Fibroblast of skin of scalp (primary cell): ENCODE data around the gene POLR3E. TPM values are rescaled to one million over a fixed set of nuclear protein-coding genes. Genes with fewer than 3 reads are reported as not detected.

Experiments
- DNase-seq: peaks from one replicate; pipeline ENCODE4 v3.0.0-alpha.2; 2013
- polyA plus RNA-seq, 2 experiments: library from polyadenylated mRNA; unstranded; fragments of 120-200 nt; gene quantifications; one replicate each; pipeline ENCODE4 v1.2.1, GENCODE V29; 2013; ENCODE audit not compliant: insufficient read length in 2 of 2

POLR3E gene, protein sequence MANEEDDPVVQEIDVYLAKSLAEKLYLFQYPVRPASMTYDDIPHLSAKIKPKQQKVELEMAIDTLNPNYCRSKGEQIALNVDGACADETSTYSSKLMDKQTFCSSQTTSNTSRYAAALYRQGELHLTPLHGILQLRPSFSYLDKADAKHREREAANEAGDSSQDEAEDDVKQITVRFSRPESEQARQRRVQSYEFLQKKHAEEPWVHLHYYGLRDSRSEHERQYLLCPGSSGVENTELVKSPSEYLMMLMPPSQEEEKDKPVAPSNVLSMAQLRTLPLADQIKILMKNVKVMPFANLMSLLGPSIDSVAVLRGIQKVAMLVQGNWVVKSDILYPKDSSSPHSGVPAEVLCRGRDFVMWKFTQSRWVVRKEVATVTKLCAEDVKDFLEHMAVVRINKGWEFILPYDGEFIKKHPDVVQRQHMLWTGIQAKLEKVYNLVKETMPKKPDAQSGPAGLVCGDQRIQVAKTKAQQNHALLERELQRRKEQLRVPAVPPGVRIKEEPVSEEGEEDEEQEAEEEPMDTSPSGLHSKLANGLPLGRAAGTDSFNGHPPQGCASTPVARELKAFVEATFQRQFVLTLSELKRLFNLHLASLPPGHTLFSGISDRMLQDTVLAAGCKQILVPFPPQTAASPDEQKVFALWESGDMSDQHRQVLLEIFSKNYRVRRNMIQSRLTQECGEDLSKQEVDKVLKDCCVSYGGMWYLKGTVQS
- polyA plus RNA-seq (2013, experiment 1 of 2; ENCODE audit: insufficient read length): 23.5 TPM
- 25.4 TPM for polyA plus RNA-seq (2013, experiment 2 of 2; ENCODE audit: insufficient read length)

DNA sequence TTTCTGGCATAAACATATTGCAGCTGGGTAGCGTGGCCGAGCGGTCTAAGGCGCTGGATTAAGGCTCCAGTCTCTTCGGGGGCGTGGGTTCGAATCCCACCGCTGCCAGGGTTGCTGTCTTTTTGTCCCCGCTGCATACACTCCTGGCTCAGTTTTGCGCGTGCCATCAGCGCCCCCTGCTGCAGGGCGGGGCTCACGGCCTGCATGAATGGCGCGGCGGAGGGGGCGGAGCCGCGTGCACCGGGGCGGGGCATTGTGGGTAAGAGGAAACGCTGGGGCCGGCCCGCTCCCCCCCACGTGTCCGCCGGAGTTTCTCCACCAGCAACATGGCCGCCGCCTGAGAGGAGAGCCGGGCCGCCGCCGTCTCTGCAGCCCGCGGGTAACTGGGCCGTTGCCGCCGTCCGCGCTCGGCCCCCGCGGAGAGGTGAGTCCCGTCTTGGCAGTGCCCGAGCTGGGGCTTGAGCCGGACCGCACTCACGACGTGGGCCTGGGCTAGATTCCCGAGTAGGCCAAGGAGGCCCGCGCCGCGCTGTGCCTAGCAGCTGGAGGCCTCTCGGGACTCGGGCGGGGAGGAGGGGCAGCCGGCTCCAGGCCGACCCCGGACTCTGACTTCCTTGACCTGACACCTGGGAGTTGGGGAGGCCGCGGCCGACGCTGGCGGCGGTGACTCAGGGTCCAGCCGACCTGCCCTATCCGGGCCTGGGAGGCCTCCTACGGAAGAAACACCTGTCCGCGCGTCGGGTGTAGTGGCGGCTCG, at the start of gene POLR3E:
TSS of gene POLR3E (plus strand) at position 296 of the 757 bp plus-strand sequence. CDS start 5,560 bp downstream, outside the sequence.
- DNase-seq: peak; percentile 98

DNA sequence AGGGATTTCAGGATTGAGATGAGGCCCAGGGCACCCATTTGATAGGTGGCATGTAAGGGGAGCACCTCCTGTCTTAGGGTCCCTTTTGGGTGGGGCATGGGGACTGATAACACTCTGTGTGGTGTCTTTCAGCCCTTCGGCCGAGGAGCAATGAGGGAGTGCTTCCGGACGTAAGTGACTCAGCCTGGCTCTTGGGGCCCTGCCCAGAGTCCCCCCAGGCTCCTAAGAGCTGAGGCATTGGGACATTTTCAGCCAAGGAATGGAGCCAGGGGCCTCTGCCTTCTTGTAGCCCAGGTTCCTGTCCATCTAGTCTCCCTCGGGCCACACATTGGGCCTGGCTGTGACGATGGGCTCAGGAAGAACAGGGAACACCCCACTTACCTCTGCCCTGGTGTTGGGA, 46.7 kb upstream of the POLR3E start:
- no peak for DNase-seq

DNA sequence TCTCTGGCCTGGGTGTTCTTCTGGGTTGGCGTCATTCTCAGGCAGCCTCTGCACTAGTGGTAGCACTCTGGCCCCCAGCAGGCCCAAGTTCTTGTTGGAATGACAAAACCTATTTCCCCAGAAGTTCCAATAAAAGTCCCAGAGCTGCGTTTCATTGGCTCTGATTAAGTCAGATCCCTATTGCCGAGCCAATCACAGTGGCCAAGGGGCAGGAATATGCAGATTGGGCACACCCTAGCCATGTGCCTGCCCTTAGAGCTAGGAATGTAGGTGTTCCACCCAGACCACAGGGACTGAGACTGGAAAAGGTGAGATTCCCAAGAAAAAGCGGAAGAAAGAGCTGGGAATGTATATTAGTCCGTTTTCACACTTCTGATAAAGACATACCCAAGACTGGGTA, 44.9 kb upstream of the POLR3E start:
- no peak for DNase-seq

DNA sequence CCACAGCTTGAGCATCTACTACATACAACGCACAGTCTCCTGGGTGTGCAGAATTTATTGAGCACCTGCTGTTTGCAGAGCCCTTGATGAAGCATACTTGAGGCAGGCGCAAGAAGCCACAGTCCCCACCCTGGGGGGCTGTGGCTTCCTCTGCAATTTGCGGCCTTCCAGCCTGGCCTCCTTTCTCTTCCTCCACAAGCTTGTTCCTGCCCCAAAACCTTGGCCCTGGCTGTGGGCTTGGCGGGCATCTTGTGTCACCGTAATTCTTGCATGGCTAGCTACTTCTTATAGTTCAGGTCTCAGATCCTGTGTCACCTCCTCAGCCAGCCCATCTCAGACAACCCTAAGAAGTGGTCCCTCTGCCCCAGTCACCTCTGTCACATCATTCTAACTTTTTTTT, 43.9 kb upstream of the POLR3E start:
- no peak for DNase-seq

- DNase-seq: no peak
Measured at GRCh38 chr16:22255335-22255734, 41.9 kb upstream of the POLR3E start.

- DNase-seq: no peak
Measured at GRCh38 chr16:22257440-22257839, 39.8 kb upstream of the POLR3E start.

- no peak for DNase-seq
Measured at GRCh38 chr16:22260490-22260889, 36.7 kb upstream of the POLR3E start.

GRCh38 chr16:22262460-22262859, 34.7 kb upstream of the POLR3E start:
- DNase-seq: peak; percentile 5

DNA sequence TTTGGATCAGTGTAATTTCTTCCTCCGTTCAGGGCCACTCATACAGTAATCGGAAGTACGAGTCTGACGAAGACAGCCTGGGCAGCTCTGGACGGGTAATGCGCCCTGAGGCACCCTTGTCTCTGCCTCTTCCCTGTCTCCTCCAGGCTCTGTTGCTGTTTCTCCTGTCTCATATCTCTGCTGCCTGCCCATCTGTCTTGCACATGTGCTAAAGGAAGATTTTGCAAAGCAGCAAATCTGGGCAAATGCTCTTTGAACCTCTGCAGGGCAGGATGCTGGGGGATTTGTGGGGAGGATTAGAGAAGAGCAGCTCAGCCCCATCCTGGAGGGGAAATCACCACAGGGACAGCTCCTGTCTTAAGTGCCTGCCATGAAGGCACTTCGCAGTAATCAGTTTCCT, 32.4 kb upstream of the POLR3E start:
- DNase-seq: no peak

DNA sequence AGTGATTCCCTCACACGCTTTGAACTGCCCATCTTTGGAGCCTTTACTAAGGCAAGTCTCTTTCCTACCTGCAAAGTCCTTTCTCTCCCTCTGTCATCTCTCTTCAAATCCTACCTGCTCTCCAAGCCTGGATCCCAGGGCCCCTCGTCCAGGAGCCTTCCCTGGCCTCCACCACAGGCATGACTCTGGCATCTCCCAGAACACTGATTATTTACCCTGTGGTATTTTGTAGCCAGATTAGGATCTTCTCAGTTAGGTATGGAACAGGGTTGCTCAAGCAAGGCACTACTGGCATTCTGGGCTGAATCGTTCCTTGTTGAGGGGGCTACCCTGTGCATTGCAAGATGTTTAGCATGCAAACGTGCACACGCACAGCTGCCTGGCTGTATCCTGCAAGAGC, 31.9 kb upstream of the POLR3E start:
- no peak for DNase-seq

GRCh38 chr16:22266546-22266945, 30.7 kb upstream of the POLR3E start:
- DNase-seq: no peak

DNA sequence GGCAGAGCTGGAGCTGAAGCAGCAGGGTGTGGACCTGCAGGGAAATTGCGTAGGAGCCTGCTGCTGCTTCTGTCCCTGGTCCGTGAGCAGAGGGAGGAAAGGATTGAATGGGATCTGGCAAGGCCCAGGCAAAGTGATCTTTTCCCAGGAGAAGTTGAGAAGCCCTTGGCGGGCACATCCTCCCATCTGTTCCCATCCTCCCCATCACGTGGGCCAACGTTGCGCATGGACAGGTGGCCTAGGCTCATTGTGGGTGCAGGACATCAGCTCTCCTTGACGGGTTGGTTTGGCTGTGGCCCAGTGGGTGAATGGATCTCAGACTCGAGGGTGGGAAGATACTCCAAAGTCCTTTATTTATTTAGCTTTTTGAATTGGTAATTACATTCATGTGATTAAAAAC, 29.4 kb upstream of the POLR3E start:
- no peak for DNase-seq

DNA sequence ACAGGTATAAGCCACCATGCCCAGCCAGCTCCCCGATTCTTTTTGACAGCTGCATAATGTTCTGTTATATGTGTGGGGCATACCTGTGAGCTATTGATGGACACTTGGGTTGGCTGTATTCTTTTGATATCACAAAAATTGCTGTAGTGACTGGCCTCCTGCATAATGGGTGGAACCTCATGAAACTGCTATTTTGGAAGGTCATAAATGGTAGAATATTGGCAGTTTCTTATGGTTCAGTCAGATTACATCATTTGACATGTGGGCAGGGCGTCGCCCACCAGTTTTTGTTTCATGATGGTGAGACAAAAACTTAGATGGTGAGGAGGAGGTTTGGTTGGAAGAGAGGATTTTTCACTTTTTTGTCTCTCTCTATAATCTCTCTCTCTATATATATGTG, 26.7 kb upstream of the POLR3E start:
- no peak for DNase-seq

DNA sequence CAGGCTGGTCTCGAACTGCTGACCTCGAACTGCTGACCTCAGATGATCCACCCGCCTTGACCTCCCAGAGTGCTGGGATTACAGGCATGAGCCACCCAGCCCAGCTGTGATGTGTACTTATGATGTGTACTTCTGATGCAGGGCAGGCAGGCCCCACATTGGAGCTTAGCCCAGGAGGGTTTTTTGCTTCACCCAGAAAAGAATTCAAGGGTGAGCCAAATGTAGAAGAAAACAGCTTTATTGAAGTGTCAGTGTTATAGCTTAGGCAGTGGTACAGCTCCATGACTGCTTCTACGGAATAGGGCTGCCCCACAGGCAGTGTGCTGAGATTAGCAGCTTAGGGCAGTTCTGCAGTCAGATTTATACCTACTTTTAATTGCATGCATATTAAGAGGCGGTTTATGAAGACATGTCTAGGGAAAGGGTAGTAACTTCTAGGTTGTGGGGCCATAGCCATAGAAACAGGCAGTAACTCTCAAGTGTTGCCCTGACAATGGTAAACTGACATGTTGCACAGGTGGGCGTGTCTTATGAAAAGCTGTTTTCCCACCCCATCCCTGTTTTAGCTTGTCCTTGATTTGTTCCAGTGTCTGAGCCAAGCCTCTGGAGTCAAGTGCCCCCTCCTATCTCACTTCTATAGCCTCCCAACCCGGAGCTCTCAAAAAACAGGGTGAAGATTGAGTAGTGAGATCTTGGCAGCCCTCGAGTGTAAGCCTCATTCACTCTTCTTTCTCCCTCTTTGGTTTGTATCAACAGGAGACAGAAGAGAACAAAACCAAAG, 24.1 kb upstream of the POLR3E start:
- DNase-seq: no peak

GRCh38 chr16:22274916-22275315, 22.3 kb upstream of the POLR3E start:
- DNase-seq: no peak

GRCh38 chr16:22278441-22279230, 18.6 kb upstream of the POLR3E start:
- DNase-seq: no peak

- no peak for DNase-seq
Measured at GRCh38 chr16:22282254-22282892, 14.8 kb upstream of the POLR3E start.

DNA sequence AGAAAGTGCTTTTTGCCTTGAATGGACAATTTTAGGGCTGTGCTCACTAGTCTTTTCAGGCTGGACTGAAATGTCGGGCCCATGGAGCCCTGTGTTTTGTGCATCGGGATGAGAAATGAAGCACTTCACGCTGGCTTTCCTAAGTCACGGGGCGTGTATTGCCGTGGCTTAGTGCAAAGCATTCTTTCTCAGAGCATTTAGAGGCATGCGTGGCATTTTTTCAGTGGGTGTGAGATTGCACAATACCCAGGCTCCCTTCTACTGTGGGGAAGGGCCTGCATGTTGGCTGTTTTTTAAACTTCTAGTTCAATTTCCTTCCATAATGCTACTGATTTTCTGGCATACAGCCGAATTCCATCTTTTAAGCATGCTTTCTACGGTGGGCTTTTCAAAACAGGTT, 12.6 kb upstream of the POLR3E start:
- peak; percentile 33 for DNase-seq

DNA sequence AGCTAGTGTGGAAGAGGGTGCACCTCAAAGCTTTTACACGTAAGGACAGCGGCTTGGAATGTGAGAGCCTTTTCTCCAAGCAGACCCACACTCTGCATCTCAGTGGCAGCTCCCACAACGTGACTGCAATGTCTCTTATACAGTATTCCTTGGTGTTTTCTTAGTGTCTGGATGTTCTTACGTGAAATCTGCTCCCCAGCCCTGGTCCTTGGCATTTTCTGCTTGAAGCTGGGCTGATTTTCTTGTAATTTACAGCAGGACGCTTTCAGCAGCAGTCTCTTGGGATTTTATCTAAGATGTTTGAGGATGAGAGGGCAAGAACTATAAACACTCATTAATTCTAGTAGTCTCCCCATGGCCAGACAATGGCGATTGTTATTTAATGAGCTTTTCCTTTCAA, 12.1 kb upstream of the POLR3E start:
- DNase-seq: no peak

DNA sequence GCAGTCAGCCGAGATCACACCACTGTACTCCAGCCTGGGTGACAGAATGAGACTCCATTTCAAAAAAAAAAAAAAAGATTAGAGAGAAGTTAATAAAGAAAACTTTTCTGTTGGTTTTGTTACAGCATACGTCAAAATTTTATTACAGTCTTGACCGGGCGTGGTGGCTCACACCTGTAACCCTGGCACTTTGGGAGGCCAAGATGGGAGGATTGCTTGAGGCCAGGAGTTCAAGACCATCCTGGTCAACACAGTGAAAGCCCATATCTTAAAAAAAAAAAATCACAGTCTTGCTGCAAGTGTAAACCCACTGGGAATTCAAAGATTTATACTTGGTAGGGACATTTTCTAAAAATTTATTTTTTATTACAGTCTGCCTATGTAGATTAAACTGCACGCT, 6.2 kb upstream of the POLR3E start:
- no peak for DNase-seq

- peak; percentile 76 for DNase-seq
Measured at GRCh38 chr16:22291860-22292318, 5.3 kb upstream of the POLR3E start.
